Body of pancreas (tissue), 4 donors: Measurements from ENCODE around the gene CSTF1. TPM values are rescaled to one million over a fixed set of nuclear protein-coding genes. Genes with fewer than 3 reads are reported as not detected.
A peak's percentile ranks its signal among the peaks of the same experiment; 100 is the strongest.

Experiments
- ATAC-seq: fragments of 150-250 bp; one replicate; pipeline ENCODE4 v1.9.1; 2016
- DNase-seq, 4 donors: peaks; one replicate each; pipeline ENCODE4 v3.0.0-alpha.2; 2019
- H3K27ac ChIP-seq, 4 donors: fragments of 200-600 bp; sonication (generic); 1 replicate in 3 of 4; 2 replicates in 1 of 4; pipeline versions ENCODE4 v1.5.1 to v1.6.1; 2016 to 2019; ENCODE audit warnings: mild to moderate bottlenecking in 1 of 4, mixed read lengths in 1 of 4, moderate library complexity in 1 of 4
- H3K27me3 ChIP-seq, 2 donors: fragments of 200-600 bp; sonication (generic); one replicate each; pipeline ENCODE4 v1.6.0; 2016; ENCODE audit warnings: mild to moderate bottlenecking in 1 of 2
- H3K36me3 ChIP-seq, 2 donors: fragments of 200-600 bp; sonication (generic); replicated peaks in 1 of 2; 2 replicates each; pipeline ENCODE4 v1.5.1; 2016; ENCODE audit warnings: low read depth in 2 of 2; ENCODE audit not compliant: insufficient read depth in 1 of 2
- H3K4me1 ChIP-seq: fragments of 200-600 bp; sonication (generic); one replicate; pipeline ENCODE4 v1.6.0; 2016
- H3K4me3 ChIP-seq, 2 donors: fragments of 200-600 bp; sonication (generic); 1 replicate in 1 of 2; 2 replicates in 1 of 2; pipeline ENCODE4 v1.5.1; 2016 to 2019
- H3K9me3 ChIP-seq, 3 donors: fragments of 200-600 bp; sonication (generic); 1 replicate in 2 of 3; 2 replicates in 1 of 3; pipeline ENCODE4 v1.5.1; 2016
- POLR2A ChIP-seq, 3 donors: fragments of 450-650 bp; IDR thresholded peaks; one replicate each; pipeline ENCODE4 v1.6.1; 2016; ENCODE audit warnings: antibody characterized with exemption in 3 of 3, mild to moderate bottlenecking in 2 of 3
- WGBS, 2 donors: methylation state at CpG; one replicate each; pipeline ENCODE4 v1.1.5; 2017; 5-methylcytosine and 5-hydroxymethylcytosine counted together
- intact Hi-C: fragments of 100-400 bp; cut with DNase I; formaldehyde crosslinking; loops from one replicate; pipeline ENCODE4 v1.15.1; 2023
- total RNA-seq, 2 donors: library from RNA; depleted of rRNA; stranded (reverse); fragments of >200 nt; gene quantifications; one replicate each; pipeline ENCODE4 v1.1.0, GENCODE V29; 2016
- TF ChIP-seq, protein P1 (sequence below), 7 experiments: fragments of 450-650 bp in 4 of 7; fragments of 200-600 bp in 3 of 7; sonication (generic) in 3 of 7; IDR thresholded peaks; one replicate each; pipeline ENCODE4 v1.5.1; 2016 to 2019; ENCODE audit warnings: antibody characterized with exemption in 7 of 7

CSTF1 gene
- total RNA-seq, 2 donors from 2014 or later = 12.2 to 14.5 TPM

DNA sequence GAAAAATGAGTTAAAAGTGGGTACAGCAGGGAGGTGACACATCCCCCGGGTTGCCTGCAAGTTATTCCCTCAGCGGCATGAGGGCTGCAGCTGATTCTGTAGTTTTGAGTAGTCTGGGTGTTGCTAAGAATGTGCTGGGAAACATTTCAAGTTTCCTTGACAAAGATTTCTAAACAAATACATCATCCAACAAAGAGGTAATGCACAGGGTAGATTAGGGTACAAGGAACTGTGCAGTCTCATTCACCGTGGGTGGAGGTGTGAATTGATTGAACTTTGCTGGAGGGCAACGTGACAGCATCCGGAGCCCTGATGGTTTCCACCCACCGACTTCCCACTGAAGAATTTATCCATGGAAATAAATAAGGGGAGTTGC, 41.4 kb downstream of the CSTF1 start:
- H3K36me3 ChIP-seq = no peaks in the 10 kb centered on the region
- TF ChIP-seq, protein P1, sequence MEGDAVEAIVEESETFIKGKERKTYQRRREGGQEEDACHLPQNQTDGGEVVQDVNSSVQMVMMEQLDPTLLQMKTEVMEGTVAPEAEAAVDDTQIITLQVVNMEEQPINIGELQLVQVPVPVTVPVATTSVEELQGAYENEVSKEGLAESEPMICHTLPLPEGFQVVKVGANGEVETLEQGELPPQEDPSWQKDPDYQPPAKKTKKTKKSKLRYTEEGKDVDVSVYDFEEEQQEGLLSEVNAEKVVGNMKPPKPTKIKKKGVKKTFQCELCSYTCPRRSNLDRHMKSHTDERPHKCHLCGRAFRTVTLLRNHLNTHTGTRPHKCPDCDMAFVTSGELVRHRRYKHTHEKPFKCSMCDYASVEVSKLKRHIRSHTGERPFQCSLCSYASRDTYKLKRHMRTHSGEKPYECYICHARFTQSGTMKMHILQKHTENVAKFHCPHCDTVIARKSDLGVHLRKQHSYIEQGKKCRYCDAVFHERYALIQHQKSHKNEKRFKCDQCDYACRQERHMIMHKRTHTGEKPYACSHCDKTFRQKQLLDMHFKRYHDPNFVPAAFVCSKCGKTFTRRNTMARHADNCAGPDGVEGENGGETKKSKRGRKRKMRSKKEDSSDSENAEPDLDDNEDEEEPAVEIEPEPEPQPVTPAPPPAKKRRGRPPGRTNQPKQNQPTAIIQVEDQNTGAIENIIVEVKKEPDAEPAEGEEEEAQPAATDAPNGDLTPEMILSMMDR (IDR thresholded peaks at IDR 0.05) = no peak
- no peak for TF ChIP-seq POLR2A (IDR thresholded peaks at IDR 0.05)
- H3K27me3 ChIP-seq = no peaks in the 10 kb centered on the region
- ATAC-seq = no peak
- H3K9me3 ChIP-seq = no peaks in the 10 kb centered on the region
- no peak overlapping the region for H3K4me3 ChIP-seq
- H3K27ac ChIP-seq = no peak overlapping the region
- H3K4me1 ChIP-seq = no peaks in the 10 kb centered on the region
- intact Hi-C loops = no loop called here
- DNase-seq = no peak
- WGBS, 2 donors = 56 to 58% methylated on average over 6 of the region's 6 CpGs

DNA sequence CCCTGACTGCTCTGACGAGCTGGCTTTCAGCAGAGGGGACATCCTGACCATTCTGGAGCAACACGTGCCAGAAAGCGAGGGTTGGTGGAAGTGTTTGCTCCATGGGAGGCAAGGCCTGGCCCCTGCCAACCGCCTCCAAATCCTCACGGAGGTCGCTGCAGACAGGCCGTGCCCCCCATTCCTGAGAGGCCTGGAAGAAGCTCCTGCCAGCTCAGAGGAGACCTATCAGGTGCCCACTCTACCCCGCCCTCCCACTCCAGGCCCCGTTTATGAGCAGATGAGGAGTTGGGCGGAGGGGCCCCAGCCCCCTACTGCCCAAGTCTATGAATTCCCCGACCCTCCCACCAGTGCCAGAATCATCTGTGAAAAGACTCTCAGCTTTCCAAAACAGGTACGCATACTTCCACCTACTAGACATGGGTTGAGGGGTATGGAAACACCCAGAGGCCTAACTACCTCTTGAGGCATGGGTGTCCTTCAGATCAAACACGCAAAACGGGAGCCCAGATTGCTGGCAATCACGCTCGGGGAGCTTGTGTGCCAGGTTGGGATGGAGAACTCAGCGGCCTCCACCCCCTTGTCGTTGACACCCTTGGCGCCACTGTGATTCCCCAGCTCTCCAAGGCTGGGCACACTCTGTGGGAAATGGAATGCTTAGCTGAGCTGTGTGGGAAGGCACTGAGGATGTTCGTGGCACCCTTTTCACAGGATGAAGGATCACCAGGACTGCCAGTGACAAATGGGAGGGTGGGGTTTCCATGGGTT, 44.9 kb downstream of the CSTF1 start:
- 72 to 80% methylated on average over 6 to 20 of the region's 20 CpGs for WGBS, 2 donors
- H3K36me3 ChIP-seq = no peaks in the 10 kb centered on the region
- no peak for TF ChIP-seq POLR2A (IDR thresholded peaks at IDR 0.05)
- TF ChIP-seq, protein P1 (IDR thresholded peaks at IDR 0.05) = no peak
- no peaks in the 10 kb centered on the region for H3K4me1 ChIP-seq
- no peak overlapping the region for H3K27ac ChIP-seq
- no peaks in the 10 kb centered on the region for H3K9me3 ChIP-seq
- intact Hi-C loops = no loop called here
- no peak for ATAC-seq
- DNase-seq = no peak
- H3K4me3 ChIP-seq = no peak overlapping the region
- H3K27me3 ChIP-seq = no peaks in the 10 kb centered on the region

DNA sequence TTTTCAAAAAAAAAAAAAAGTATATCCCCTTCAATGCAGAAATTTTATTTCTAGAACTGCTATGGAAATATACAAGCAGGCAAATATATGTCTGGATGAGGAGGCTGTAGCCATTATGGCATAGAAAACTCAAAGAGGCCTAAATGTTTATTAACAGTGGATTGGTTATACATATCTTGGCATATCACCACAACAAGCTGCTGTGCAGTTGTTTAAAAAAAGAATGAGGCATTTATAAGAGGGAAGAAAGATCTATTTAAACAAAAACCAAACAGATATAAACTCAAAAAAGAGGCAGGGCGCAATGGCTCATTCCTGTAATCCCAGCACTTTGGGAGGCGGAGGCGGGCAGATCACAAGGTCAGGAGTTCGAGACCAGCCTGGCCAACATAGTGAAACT, 45.8 kb downstream of the CSTF1 start:
- 91 to 96% methylated on average over 4 of the region's 4 CpGs for WGBS, 2 donors
- intact Hi-C loops = no loop called here

DNA sequence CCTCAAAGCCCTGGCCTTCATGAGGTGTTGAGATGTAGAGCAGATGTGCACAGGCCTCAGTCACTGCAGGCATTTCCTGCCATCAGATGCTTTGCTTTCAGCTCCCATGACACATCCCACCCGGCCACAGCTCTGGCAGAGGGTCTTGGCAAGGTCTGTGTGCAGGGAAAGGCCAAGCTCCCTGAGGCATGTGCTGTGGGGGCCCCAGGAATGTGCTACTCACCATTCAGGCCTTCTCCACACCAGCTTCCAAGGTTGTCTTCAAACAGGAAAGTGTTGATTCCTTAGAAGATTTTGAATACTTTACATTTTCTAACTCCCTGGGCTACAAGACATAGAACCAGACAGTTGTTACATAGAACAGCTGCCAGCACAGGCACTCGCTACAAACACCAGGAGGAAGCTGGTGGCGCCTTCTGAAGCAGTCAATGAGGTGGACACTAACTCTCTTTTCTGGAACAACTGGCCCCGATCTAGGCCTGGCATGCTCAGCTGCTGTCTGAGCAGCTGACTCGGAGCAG, 47.4 kb downstream of the CSTF1 start:
- no peaks in the 10 kb centered on the region for H3K27me3 ChIP-seq
- ATAC-seq (peak; percentile 63), DNase-seq (peak; percentile 13 to 54 (median 27))
- TF ChIP-seq POLR2A (IDR thresholded peaks at IDR 0.05) = no peak
- TF ChIP-seq, protein P1 (IDR thresholded peaks at IDR 0.05) = no peak
- no peaks in the 10 kb centered on the region for H3K9me3 ChIP-seq
- 46 to 49% methylated on average over 5 of the region's 5 CpGs for whole genome bisulfite sequencing, 2 donors
- intact Hi-C loops = no loop called here
- no peak overlapping the region for H3K4me3 ChIP-seq
- no peak overlapping the region for H3K27ac ChIP-seq
- H3K36me3 ChIP-seq = no peaks in the 10 kb centered on the region
- no peaks in the 10 kb centered on the region for H3K4me1 ChIP-seq

More for the DNA sequence above, 45.8 kb downstream of the CSTF1 start:
- Histone ChIP-seq H3K36me3 (no peaks in the 10 kb centered on the region), H3K9me3 (no peaks in the 10 kb centered on the region), H3K4me1 (no peaks in the 10 kb centered on the region), H3K4me3 (no peak overlapping the region), H3K27me3 (no peaks in the 10 kb centered on the region), H3K27ac (no peak overlapping the region)
- ATAC-seq (no peak), DNase-seq (no peak)
- TF ChIP-seq, protein P1 (IDR thresholded peaks at IDR 0.05) = no peak
- no peak for TF ChIP-seq POLR2A (IDR thresholded peaks at IDR 0.05)
